Measurements from ENCODE around the gene SLC9A3.

DNA sequence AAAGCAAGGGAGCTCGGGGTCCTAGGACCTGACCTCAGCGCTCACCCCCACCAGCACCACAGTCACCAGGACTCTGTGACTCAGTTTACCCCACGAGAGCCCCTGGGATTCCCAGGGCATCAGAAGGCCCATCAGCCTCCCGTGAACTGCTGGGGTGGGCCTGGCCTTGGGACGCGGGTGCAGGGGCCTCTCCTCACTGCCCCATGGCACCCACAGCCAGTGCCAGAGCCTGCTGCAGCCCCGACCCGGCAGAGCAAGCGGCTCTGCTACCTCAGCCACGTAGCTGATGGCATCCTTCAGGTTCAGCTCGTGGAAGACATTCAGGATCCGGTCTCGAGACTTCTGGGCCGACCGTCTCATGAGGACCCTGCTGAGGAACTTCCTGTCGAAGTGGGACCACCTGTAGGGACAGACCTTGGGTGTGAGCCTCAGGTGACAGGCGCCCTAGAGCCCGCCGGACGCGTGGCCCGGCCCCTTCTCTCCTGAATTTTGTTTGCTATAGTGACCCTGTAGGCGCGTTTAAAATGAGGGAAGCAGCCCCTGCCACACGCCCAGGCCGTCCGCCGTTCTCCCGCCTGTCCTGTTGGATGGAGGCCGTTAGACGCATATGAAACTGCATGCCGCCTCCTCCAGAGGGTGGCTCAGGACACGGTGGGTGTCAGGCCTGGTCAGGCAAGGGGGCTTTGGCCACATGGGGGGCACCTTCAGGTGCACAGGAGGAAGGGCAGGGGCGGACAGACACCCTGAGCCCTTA is 44.5 kb downstream of the SLC9A3 start:
- TF ChIP-seq, protein P1, sequence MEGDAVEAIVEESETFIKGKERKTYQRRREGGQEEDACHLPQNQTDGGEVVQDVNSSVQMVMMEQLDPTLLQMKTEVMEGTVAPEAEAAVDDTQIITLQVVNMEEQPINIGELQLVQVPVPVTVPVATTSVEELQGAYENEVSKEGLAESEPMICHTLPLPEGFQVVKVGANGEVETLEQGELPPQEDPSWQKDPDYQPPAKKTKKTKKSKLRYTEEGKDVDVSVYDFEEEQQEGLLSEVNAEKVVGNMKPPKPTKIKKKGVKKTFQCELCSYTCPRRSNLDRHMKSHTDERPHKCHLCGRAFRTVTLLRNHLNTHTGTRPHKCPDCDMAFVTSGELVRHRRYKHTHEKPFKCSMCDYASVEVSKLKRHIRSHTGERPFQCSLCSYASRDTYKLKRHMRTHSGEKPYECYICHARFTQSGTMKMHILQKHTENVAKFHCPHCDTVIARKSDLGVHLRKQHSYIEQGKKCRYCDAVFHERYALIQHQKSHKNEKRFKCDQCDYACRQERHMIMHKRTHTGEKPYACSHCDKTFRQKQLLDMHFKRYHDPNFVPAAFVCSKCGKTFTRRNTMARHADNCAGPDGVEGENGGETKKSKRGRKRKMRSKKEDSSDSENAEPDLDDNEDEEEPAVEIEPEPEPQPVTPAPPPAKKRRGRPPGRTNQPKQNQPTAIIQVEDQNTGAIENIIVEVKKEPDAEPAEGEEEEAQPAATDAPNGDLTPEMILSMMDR (conservative IDR thresholded peaks at IDR 0.05) = no peak
- no peak for TF ChIP-seq ZFX (IDR thresholded peaks at IDR 0.05)

Data from C4-2B (cell line).